ENCODE measurements around the gene TMEM50B.
"Not testable (repeated sequence)": the region's sequence is repeated elsewhere in the genome, so short reads cannot be mapped to it uniquely, and the experiment has no call there.

The TMEM50B gene

DNA sequence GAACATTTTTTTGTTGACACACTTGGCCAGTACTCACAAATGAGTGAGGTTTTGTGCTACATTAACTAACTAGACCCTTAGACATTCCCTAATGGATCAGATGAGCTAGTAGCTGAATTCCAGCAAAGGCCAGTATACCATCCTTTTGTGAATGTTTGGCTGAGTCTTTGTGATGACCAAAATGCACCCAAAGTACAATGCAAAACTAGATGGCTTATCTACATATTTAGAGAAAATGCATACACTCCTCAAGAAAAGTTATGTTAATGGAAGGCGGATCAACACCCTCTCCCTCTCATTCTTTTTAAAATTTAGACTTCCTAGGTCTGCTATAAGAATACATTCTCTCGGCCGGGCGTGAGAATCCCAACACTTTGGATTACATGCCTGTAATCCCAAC, 31.9 kb upstream of the TMEM50B start:
- Histone ChIP-seq H3K4me3 (ENCODE audit: control insufficient read depth in 1 of 7, extremely low read depth in 1 of 7, insufficient read depth in 4 of 7, low read depth in 2 of 7, low read length in 6 of 7) (no peak overlapping the region), H3K4me1 (ENCODE audit: control extremely low read depth in 1 of 4, control insufficient read depth in 4 of 4, insufficient read depth in 4 of 4, low read length in 3 of 4) (no peaks in the 10 kb centered on the region), H3K36me3 (ENCODE audit: control insufficient read depth in 4 of 4, insufficient read depth in 4 of 4, low read length in 3 of 4) (peaks cover 31 to 88% (median 63%) of the 10 kb centered on the region in 4 experiments), H3K27ac (ENCODE audit: insufficient read depth in 1 of 2, low read depth in 1 of 2, low read length in 2 of 2, poor library complexity in 1 of 2, severe bottlenecking in 2 of 2) (no peak overlapping the region), H3K9me3 (ENCODE audit: control extremely low read depth in 1 of 5, control insufficient read depth in 4 of 5, insufficient read depth in 2 of 5, low read depth in 1 of 5, low read length in 4 of 5) (no peaks in the 10 kb centered on the region), H3K27me3 (replicated peaks in 2 of 5; ENCODE audit: control insufficient read depth in 4 of 5, insufficient read depth in 5 of 5, low read length in 4 of 5) (no peaks in the 10 kb centered on the region)
- POLR2A ChIA-PET, result no interaction called here
- DNase-seq, result no peak
- WGBS (ENCODE audit: insufficient coverage), result 100% methylated on average over 2 of the region's 4 CpGs
- CTCF ChIA-PET, result no interaction called here

DNA sequence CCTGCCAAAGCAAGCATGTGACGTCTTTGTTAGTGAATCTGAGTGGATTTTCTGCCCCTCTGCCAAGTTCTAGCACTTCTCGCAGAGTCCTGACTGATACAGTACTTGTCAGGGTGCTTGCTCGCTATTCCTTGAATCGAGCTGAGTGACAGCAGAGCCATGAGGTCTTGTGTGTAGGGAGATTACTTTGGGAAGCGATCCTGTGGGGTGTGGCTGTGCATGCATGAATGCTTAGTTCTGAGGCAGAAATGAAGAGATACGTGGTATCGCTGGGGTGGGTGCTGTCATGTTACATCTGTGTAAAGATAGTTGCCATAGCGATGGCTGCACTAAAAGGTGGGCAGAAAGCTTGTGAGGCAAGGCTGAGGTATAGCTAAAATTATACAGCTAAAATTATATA, 31.1 kb upstream of the TMEM50B start:
- POLR2A ChIA-PET, result no interaction called here

DNA sequence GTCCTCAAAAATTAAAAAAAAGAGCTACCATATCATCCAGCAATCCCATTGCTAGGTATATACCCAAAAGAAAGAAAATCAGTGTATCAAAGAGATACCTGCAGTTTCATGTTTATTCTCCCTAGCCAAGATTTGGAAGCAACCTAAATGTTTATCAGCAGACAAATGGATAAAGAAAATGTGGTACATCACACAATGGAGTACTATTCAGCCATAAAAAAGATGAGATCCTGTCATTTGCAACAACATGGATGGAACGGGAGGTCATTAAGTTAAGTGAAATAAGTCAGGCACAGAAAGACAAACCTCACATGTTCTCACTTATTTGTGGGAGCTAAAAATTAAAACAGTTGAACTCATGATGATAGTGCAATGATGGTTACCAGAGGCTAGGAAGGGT, 27.2 kb upstream of the TMEM50B start:
- CTCF ChIA-PET, result not testable (repeated sequence)
- H3K36me3 ChIP-seq (ENCODE audit: control insufficient read depth in 4 of 4, insufficient read depth in 4 of 4, low read length in 3 of 4), result peaks cover 31 to 70% (median 62%) of the 10 kb centered on the region in 4 experiments
- POLR2A ChIA-PET, result interaction anchor here (0.5 kb wide), 1 partner anchor 236 kb away, joined by 4 read pairs; no protein-coding TSS in a partner anchor

More for the DNA sequence above, 31.1 kb upstream of the TMEM50B start:
- no peak for DNase-seq
- Histone ChIP-seq H3K36me3 (ENCODE audit: control insufficient read depth in 4 of 4, insufficient read depth in 4 of 4, low read length in 3 of 4) (peaks cover 29 to 87% (median 59%) of the 10 kb centered on the region in 4 experiments), H3K4me3 (ENCODE audit: control insufficient read depth in 1 of 7, extremely low read depth in 1 of 7, insufficient read depth in 4 of 7, low read depth in 2 of 7, low read length in 6 of 7) (no peak overlapping the region), H3K27ac (ENCODE audit: insufficient read depth in 1 of 2, low read depth in 1 of 2, low read length in 2 of 2, poor library complexity in 1 of 2, severe bottlenecking in 2 of 2) (no peak overlapping the region), H3K4me1 (ENCODE audit: control extremely low read depth in 1 of 4, control insufficient read depth in 4 of 4, insufficient read depth in 4 of 4, low read length in 3 of 4) (no peaks in the 10 kb centered on the region), H3K27me3 (replicated peaks in 2 of 5; ENCODE audit: control insufficient read depth in 4 of 5, insufficient read depth in 5 of 5, low read length in 4 of 5) (no peaks in the 10 kb centered on the region), H3K9me3 (ENCODE audit: control extremely low read depth in 1 of 5, control insufficient read depth in 4 of 5, insufficient read depth in 2 of 5, low read depth in 1 of 5, low read length in 4 of 5) (no peaks in the 10 kb centered on the region)
- CTCF ChIA-PET, result no interaction called here
- WGBS (ENCODE audit: insufficient coverage), result 96% methylated on average over 4 of the region's 8 CpGs

DNA sequence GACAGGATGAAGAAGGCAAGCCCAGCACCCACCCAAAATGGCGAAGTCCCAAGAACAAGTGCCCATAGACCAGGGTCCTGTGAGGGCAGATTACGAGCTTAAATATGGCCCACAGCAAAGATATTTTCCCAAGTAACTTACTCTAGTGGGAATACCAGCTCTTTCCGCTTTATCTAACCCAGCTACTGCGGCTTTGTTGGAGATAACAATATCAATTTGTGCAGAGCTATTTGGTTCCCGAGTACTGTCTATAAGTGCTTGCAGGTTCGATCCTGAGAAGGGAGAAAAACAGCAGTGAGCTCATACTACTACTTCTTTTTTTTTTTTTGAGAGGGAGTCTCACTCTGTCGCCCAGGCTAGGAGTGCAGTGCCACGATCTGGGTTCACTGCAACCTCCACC, 26.1 kb upstream of the TMEM50B start:
- Histone ChIP-seq H3K27ac (ENCODE audit: insufficient read depth in 1 of 2, low read depth in 1 of 2, low read length in 2 of 2, poor library complexity in 1 of 2, severe bottlenecking in 2 of 2) (no peak overlapping the region), H3K27me3 (replicated peaks in 2 of 5; ENCODE audit: control insufficient read depth in 4 of 5, insufficient read depth in 5 of 5, low read length in 4 of 5) (no peaks in the 10 kb centered on the region), H3K36me3 (ENCODE audit: control insufficient read depth in 4 of 4, insufficient read depth in 4 of 4, low read length in 3 of 4) (peaks cover 25 to 62% (median 51%) of the 10 kb centered on the region in 4 experiments), H3K4me3 (ENCODE audit: control insufficient read depth in 1 of 7, extremely low read depth in 1 of 7, insufficient read depth in 4 of 7, low read depth in 2 of 7, low read length in 6 of 7) (no peak overlapping the region), H3K4me1 (ENCODE audit: control extremely low read depth in 1 of 4, control insufficient read depth in 4 of 4, insufficient read depth in 4 of 4, low read length in 3 of 4) (no peaks in the 10 kb centered on the region), H3K9me3 (ENCODE audit: control extremely low read depth in 1 of 5, control insufficient read depth in 4 of 5, insufficient read depth in 2 of 5, low read depth in 1 of 5, low read length in 4 of 5) (no peaks in the 10 kb centered on the region)
- 100% methylated on average over 4 of the region's 8 CpGs for WGBS (ENCODE audit: insufficient coverage)
- POLR2A ChIA-PET, result interaction anchor here (1.2 kb wide), 1 partner anchor 26 kb away, joined by 3 read pairs; the partner anchor contains the start of gene TMEM50B
- CTCF ChIA-PET, result no interaction called here
- no peak for DNase-seq

More for the DNA sequence above, 27.2 kb upstream of the TMEM50B start:
- not testable (repeated sequence) for H3K9me3 ChIP-seq (ENCODE audit: control extremely low read depth in 1 of 5, control insufficient read depth in 4 of 5, insufficient read depth in 2 of 5, low read depth in 1 of 5, low read length in 4 of 5); H3K4me3 ChIP-seq (ENCODE audit: control insufficient read depth in 1 of 7, extremely low read depth in 1 of 7, insufficient read depth in 4 of 7, low read depth in 2 of 7, low read length in 6 of 7); H3K27ac ChIP-seq (ENCODE audit: insufficient read depth in 1 of 2, low read depth in 1 of 2, low read length in 2 of 2, poor library complexity in 1 of 2, severe bottlenecking in 2 of 2); DNase-seq; H3K27me3 ChIP-seq (replicated peaks in 2 of 5; ENCODE audit: control insufficient read depth in 4 of 5, insufficient read depth in 5 of 5, low read length in 4 of 5); H3K4me1 ChIP-seq (ENCODE audit: control extremely low read depth in 1 of 4, control insufficient read depth in 4 of 4, insufficient read depth in 4 of 4, low read length in 3 of 4)
- WGBS (ENCODE audit: insufficient coverage), result 100% methylated on average over 1 of the region's 1 CpG

DNA sequence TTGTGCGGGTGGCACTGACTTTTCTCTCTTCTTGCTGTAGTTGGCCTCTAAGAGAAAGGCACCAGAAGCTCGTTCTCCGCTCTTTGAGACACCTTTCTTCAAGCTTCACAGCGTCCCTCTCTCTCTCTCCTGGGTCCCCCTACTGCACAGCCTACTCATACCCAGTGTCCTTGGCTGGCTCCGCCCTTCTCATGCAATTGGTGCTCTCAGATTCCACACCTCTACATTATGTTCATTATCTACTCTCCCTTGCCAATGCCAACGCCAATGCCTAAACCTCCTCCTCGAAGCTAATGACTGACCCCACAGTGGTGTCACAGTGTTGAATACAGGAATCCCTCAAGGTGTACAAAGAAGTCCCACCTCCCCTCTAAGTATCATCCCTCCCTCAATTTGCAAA, 16.6 kb upstream of the TMEM50B start:
- Histone ChIP-seq H3K36me3 (ENCODE audit: control insufficient read depth in 4 of 4, insufficient read depth in 4 of 4, low read length in 3 of 4) (no peaks in the 10 kb centered on the region), H3K9me3 (ENCODE audit: control extremely low read depth in 1 of 5, control insufficient read depth in 4 of 5, insufficient read depth in 2 of 5, low read depth in 1 of 5, low read length in 4 of 5) (no peaks in the 10 kb centered on the region), H3K4me3 (ENCODE audit: control insufficient read depth in 1 of 7, extremely low read depth in 1 of 7, insufficient read depth in 4 of 7, low read depth in 2 of 7, low read length in 6 of 7) (no peak overlapping the region), H3K27me3 (replicated peaks in 2 of 5; ENCODE audit: control insufficient read depth in 4 of 5, insufficient read depth in 5 of 5, low read length in 4 of 5) (no peaks in the 10 kb centered on the region), H3K27ac (ENCODE audit: insufficient read depth in 1 of 2, low read depth in 1 of 2, low read length in 2 of 2, poor library complexity in 1 of 2, severe bottlenecking in 2 of 2) (no peak overlapping the region), H3K4me1 (ENCODE audit: control extremely low read depth in 1 of 4, control insufficient read depth in 4 of 4, insufficient read depth in 4 of 4, low read length in 3 of 4) (peaks cover 2 to 9% (median 7%) of the 10 kb centered on the region in 4 experiments)
- no peak for DNase-seq
- WGBS (ENCODE audit: insufficient coverage), result 75% methylated on average over 7 of the region's 7 CpGs
- ChIA-PET POLR2A (no interaction called here), CTCF (no interaction called here)

DNA sequence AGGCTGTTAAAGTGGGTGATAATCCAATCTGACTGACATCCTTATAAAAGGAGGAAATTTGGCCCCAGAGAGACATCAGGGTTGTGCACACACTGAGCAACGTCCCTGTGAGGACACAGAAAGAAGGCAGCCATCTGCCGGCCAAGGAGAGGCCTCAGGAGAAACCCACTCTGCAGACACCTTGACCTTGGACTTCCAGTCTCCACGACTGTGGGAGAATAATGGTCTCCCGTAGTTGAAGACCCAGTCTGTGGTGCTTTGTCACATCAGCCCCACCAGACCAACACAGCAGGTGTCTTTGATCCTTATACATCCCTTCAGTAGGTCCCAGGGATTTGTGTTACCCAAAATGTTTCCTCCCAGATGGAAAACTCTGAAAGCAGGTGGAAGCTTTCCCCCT, 16.0 kb upstream of the TMEM50B start:
- WGBS (ENCODE audit: insufficient coverage), result 92% methylated on average over 2 of the region's 4 CpGs
- H3K4me3 ChIP-seq (ENCODE audit: control insufficient read depth in 1 of 7, extremely low read depth in 1 of 7, insufficient read depth in 4 of 7, low read depth in 2 of 7, low read length in 6 of 7), result no peak overlapping the region
- no peaks in the 10 kb centered on the region for H3K9me3 ChIP-seq (ENCODE audit: control extremely low read depth in 1 of 5, control insufficient read depth in 4 of 5, insufficient read depth in 2 of 5, low read depth in 1 of 5, low read length in 4 of 5)
- H3K4me1 ChIP-seq (ENCODE audit: control extremely low read depth in 1 of 4, control insufficient read depth in 4 of 4, insufficient read depth in 4 of 4, low read length in 3 of 4), result peaks cover 2 to 14% (median 9%) of the 10 kb centered on the region in 4 experiments
- no peaks in the 10 kb centered on the region for H3K36me3 ChIP-seq (ENCODE audit: control insufficient read depth in 4 of 4, insufficient read depth in 4 of 4, low read length in 3 of 4)
- H3K27me3 ChIP-seq (replicated peaks in 2 of 5; ENCODE audit: control insufficient read depth in 4 of 5, insufficient read depth in 5 of 5, low read length in 4 of 5), result no peaks in the 10 kb centered on the region
- CTCF ChIA-PET, result interaction anchor here (0.6 kb wide), 1 partner anchor 17 kb away, joined by 3 read pairs; no protein-coding TSS in a partner anchor
- no peak overlapping the region for H3K27ac ChIP-seq (ENCODE audit: insufficient read depth in 1 of 2, low read depth in 1 of 2, low read length in 2 of 2, poor library complexity in 1 of 2, severe bottlenecking in 2 of 2)
- no peak for DNase-seq
- POLR2A ChIA-PET, result no interaction called here

DNA sequence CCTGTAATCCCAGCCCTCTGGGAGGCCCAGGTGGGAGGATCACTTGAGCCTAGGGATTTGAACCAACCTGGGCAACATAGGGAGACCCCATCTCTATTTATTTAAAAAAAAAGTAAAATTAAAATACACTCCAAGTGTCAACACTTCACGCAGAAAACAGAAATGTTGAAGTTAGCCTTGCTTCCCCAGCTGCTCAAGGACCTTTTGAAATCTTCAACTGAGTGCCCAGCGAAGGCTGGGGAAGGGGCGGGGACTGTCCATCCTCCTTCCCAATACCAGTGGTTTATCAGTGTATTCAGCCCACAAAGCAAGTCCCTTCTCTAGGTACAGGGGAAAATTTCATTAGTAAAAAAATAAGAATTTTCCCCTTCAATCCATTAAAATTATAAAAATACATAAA, 14.0 kb upstream of the TMEM50B start:
- DNase-seq, result no peak
- CTCF ChIA-PET, result no interaction called here
- no peaks in the 10 kb centered on the region for H3K36me3 ChIP-seq (ENCODE audit: control insufficient read depth in 4 of 4, insufficient read depth in 4 of 4, low read length in 3 of 4)
- peaks cover 2 to 14% (median 9%) of the 10 kb centered on the region in 4 experiments for H3K4me1 ChIP-seq (ENCODE audit: control extremely low read depth in 1 of 4, control insufficient read depth in 4 of 4, insufficient read depth in 4 of 4, low read length in 3 of 4)
- no peak overlapping the region for H3K4me3 ChIP-seq (ENCODE audit: control insufficient read depth in 1 of 7, extremely low read depth in 1 of 7, insufficient read depth in 4 of 7, low read depth in 2 of 7, low read length in 6 of 7)
- WGBS (ENCODE audit: insufficient coverage), result 90% methylated on average over 2 of the region's 3 CpGs
- no peak overlapping the region for H3K27ac ChIP-seq (ENCODE audit: insufficient read depth in 1 of 2, low read depth in 1 of 2, low read length in 2 of 2, poor library complexity in 1 of 2, severe bottlenecking in 2 of 2)
- POLR2A ChIA-PET, result no interaction called here
- no peaks in the 10 kb centered on the region for H3K9me3 ChIP-seq (ENCODE audit: control extremely low read depth in 1 of 5, control insufficient read depth in 4 of 5, insufficient read depth in 2 of 5, low read depth in 1 of 5, low read length in 4 of 5)
- H3K27me3 ChIP-seq (replicated peaks in 2 of 5; ENCODE audit: control insufficient read depth in 4 of 5, insufficient read depth in 5 of 5, low read length in 4 of 5), result no peaks in the 10 kb centered on the region

All from common myeloid progenitor, CD34-positive (primary cell).